Type B pancreatic cell (in vitro differentiated cells): ENCODE measurements around the gene ZNF277. TPM values are rescaled to one million over a fixed set of nuclear protein-coding genes. Genes with fewer than 3 reads are reported as not detected.

Experiments
- DNase-seq: peaks from one replicate; pipeline ENCODE4 v3.0.0; 2021; ENCODE audit warnings: mixed read lengths; ENCODE audit not compliant: unreplicated experiment; ENCODE audit errors: extremely low spot score
- H3K27ac Mint-ChIP-seq: 2 replicates; pipeline ENCODE4 v1.8.0; 2021; ENCODE audit warnings: mild to moderate bottlenecking, mixed read lengths
- H3K27me3 Mint-ChIP-seq: 2 replicates; pipeline ENCODE4 v1.8.0; 2021; ENCODE audit warnings: mixed read lengths
- H3K36me3 Mint-ChIP-seq: 2 replicates; pipeline ENCODE4 v1.8.0; 2021; ENCODE audit warnings: mixed read lengths
- H3K4me1 Mint-ChIP-seq: one replicate; pipeline ENCODE4 v1.8.0; 2021; ENCODE audit warnings: mixed read lengths; ENCODE audit not compliant: unreplicated experiment
- H3K4me3 Mint-ChIP-seq: 2 replicates; pipeline ENCODE4 v1.8.0; 2021; ENCODE audit warnings: mild to moderate bottlenecking, mixed read lengths
- H3K9me3 Mint-ChIP-seq: 2 replicates; pipeline ENCODE4 v1.8.0; 2021; ENCODE audit warnings: mixed read lengths
- CTCF ChIP-seq: fragments of 200-600 bp; sonication (generic); conservative IDR thresholded peaks from 2 replicates; pipeline ENCODE4 v1.5.0; 2021; ENCODE audit warnings: antibody characterized with exemption, mild to moderate bottlenecking
- total RNA-seq: library from RNA; stranded (reverse); gene quantifications from 2 replicates; pipeline ENCODE4 v1.2.1, GENCODE V29; 2021; ENCODE audit warnings: low replicate concordance

ZNF277 gene
- total RNA-seq, 1 donor from 2014 or later = 21.4 TPM

- Mint-ChIP-seq H3K27ac (no peak overlapping the region), H3K36me3 (no peaks in the 10 kb centered on the region), H3K27me3 (no peaks in the 10 kb centered on the region), H3K4me1 (peaks cover 18% of the 10 kb centered on the region), H3K4me3 (no peak overlapping the region), H3K9me3 (peaks cover 10% of the 10 kb centered on the region)
- no peak for TF ChIP-seq CTCF
- DNase-seq = no peak
Observed at GRCh38 chr7:112360681-112361080, 154.2 kb downstream of the ZNF277 start.

- Mint-ChIP-seq H3K4me1 (peaks cover 18% of the 10 kb centered on the region), H3K36me3 (no peaks in the 10 kb centered on the region), H3K27ac (no peak overlapping the region), H3K9me3 (peaks cover 10% of the 10 kb centered on the region), H3K27me3 (no peaks in the 10 kb centered on the region), H3K4me3 (no peak overlapping the region)
- no peak for TF ChIP-seq CTCF
- no peak for DNase-seq
Observed at GRCh38 chr7:112361154-112361553, 154.7 kb downstream of the ZNF277 start.

- peaks cover 18% of the 10 kb centered on the region for H3K4me1 Mint-ChIP-seq
- H3K27me3 Mint-ChIP-seq = no peaks in the 10 kb centered on the region
- no peak overlapping the region for H3K4me3 Mint-ChIP-seq
- H3K36me3 Mint-ChIP-seq = no peaks in the 10 kb centered on the region
- DNase-seq = no peak
- H3K27ac Mint-ChIP-seq = peak overlapping the region; percentile 56
- H3K9me3 Mint-ChIP-seq = peaks cover 10% of the 10 kb centered on the region
- no peak for TF ChIP-seq CTCF
Observed at GRCh38 chr7:112362053-112362650, 155.7 kb downstream of the ZNF277 start.

- H3K27ac Mint-ChIP-seq = peak overlapping the region; percentile 56
- H3K9me3 Mint-ChIP-seq = peaks cover 10% of the 10 kb centered on the region
- H3K36me3 Mint-ChIP-seq = no peaks in the 10 kb centered on the region
- peak overlapping the region; percentile 41 for H3K4me3 Mint-ChIP-seq
- DNase-seq = no peak
- TF ChIP-seq CTCF = no peak
- H3K27me3 Mint-ChIP-seq = no peaks in the 10 kb centered on the region
- H3K4me1 Mint-ChIP-seq = peaks cover 18% of the 10 kb centered on the region
Observed at GRCh38 chr7:112362731-112363131, 156.2 kb downstream of the ZNF277 start.

- Mint-ChIP-seq H3K36me3 (no peaks in the 10 kb centered on the region), H3K4me1 (peaks cover 18% of the 10 kb centered on the region)
Observed at GRCh38 chr7:112364388-112364787, 157.9 kb downstream of the ZNF277 start.

More at GRCh38 chr7:112364388-112364787, 157.9 kb downstream of the ZNF277 start:
- no peak for TF ChIP-seq CTCF
- Mint-ChIP-seq H3K27me3 (no peaks in the 10 kb centered on the region), H3K27ac (no peak overlapping the region), H3K9me3 (peaks cover 5% of the 10 kb centered on the region), H3K4me3 (no peak overlapping the region)
- no peak for DNase-seq
